Mesothelial cell of epicardium (in vitro differentiated cells): Measurements from ENCODE around the gene NENF. TPM values are rescaled to one million over a fixed set of nuclear protein-coding genes. Genes with fewer than 3 reads are reported as not detected.

Source experiments
- DNase-seq, 2 experiments: peaks; one replicate each; pipeline ENCODE4 v3.0.0; 2021; ENCODE audit warnings: low spot score in 2 of 2; ENCODE audit not compliant: unreplicated experiment in 2 of 2
- H3K27ac Mint-ChIP-seq: 2 replicates; pipeline ENCODE4 v1.8.0; 2021; ENCODE audit warnings: mixed read lengths
- H3K27me3 Mint-ChIP-seq: 2 replicates; pipeline ENCODE4 v1.8.0; 2021; ENCODE audit warnings: low read depth, mixed read lengths
- H3K36me3 Mint-ChIP-seq: 2 replicates; pipeline ENCODE4 v1.8.0; 2021; ENCODE audit warnings: mixed read lengths
- H3K4me1 Mint-ChIP-seq: 2 replicates; pipeline ENCODE4 v1.8.0; 2021; ENCODE audit warnings: mixed read lengths
- H3K4me3 Mint-ChIP-seq: 2 replicates; pipeline ENCODE4 v1.8.0; 2021; ENCODE audit warnings: mild to moderate bottlenecking, moderate library complexity, mixed read lengths
- H3K9me3 Mint-ChIP-seq: 2 replicates; pipeline ENCODE4 v1.8.0; 2021; ENCODE audit warnings: mixed read lengths
- CTCF ChIP-seq: fragments of 200-600 bp; sonication (generic); IDR thresholded peaks from one replicate; pipeline ENCODE4 v1.5.0; 2021; ENCODE audit warnings: antibody characterized with exemption; ENCODE audit not compliant: unreplicated experiment
- total RNA-seq: library from RNA; stranded (reverse); gene quantifications from 3 replicates; pipeline ENCODE4 v1.2.1, GENCODE V29; 2021

NENF gene
- total RNA-seq, 1 donor from 2014 or later: 39.3 TPM

- TF ChIP-seq CTCF: peak; percentile 16
- Mint-ChIP-seq H3K4me3 (no peak overlapping the region), H3K27ac (no peak overlapping the region), H3K27me3 (no peaks in the 10 kb centered on the region), H3K4me1 (no peaks in the 10 kb centered on the region), H3K36me3 (no peaks in the 10 kb centered on the region), H3K9me3 (no peaks in the 10 kb centered on the region)
- no peak for DNase-seq
Observed at GRCh38 chr1:212457740-212458338, 25.1 kb downstream of the NENF start.

- Mint-ChIP-seq H3K27ac (no peak overlapping the region), H3K27me3 (no peaks in the 10 kb centered on the region)
Observed at GRCh38 chr1:212458817-212459216, 26.1 kb downstream of the NENF start.

GRCh38 chr1:212459656-212460055 lies 26.9 kb downstream of the NENF start:
- Mint-ChIP-seq H3K9me3 (no peaks in the 10 kb centered on the region), H3K27ac (no peak overlapping the region), H3K4me3 (no peak overlapping the region), H3K4me1 (peaks cover 18% of the 10 kb centered on the region), H3K27me3 (no peaks in the 10 kb centered on the region), H3K36me3 (no peaks in the 10 kb centered on the region)
- no peak for DNase-seq
- no peak for TF ChIP-seq CTCF

More at GRCh38 chr1:212458817-212459216, 26.1 kb downstream of the NENF start:
- no peak for DNase-seq
- H3K4me1 Mint-ChIP-seq: peaks cover 10% of the 10 kb centered on the region
- no peaks in the 10 kb centered on the region for H3K36me3 Mint-ChIP-seq
- H3K4me3 Mint-ChIP-seq: no peak overlapping the region
- TF ChIP-seq CTCF: no peak
- H3K9me3 Mint-ChIP-seq: no peaks in the 10 kb centered on the region

GRCh38 chr1:212460376-212460775 lies 27.7 kb downstream of the NENF start:
- H3K4me1 Mint-ChIP-seq: peaks cover 24% of the 10 kb centered on the region
- DNase-seq: no peak
- H3K27me3 Mint-ChIP-seq: no peaks in the 10 kb centered on the region
- H3K9me3 Mint-ChIP-seq: no peaks in the 10 kb centered on the region
- no peak for TF ChIP-seq CTCF
- no peak overlapping the region for H3K4me3 Mint-ChIP-seq
- no peaks in the 10 kb centered on the region for H3K36me3 Mint-ChIP-seq
- H3K27ac Mint-ChIP-seq: no peak overlapping the region

GRCh38 chr1:212461916-212462660 lies 29.4 kb downstream of the NENF start:
- Mint-ChIP-seq H3K36me3 (no peaks in the 10 kb centered on the region), H3K4me3 (no peak overlapping the region), H3K4me1 (peaks cover 39% of the 10 kb centered on the region), H3K27me3 (no peaks in the 10 kb centered on the region), H3K9me3 (no peaks in the 10 kb centered on the region), H3K27ac (no peak overlapping the region)
- TF ChIP-seq CTCF: no peak
- DNase-seq: no peak
